Midbrain (tissue), 1 donor: ENCODE measurements around the gene SS18L1.

ENCODE experiments used
- DNase-seq: peaks from one replicate; lab custom pipeline; 2025; lab: John Stamatoyannopoulos, UW

Gene SS18L1

GRCh38 chr20:62155428-62156253 is 12.1 kb downstream of the SS18L1 start:
- no peak for DNase-seq

DNA sequence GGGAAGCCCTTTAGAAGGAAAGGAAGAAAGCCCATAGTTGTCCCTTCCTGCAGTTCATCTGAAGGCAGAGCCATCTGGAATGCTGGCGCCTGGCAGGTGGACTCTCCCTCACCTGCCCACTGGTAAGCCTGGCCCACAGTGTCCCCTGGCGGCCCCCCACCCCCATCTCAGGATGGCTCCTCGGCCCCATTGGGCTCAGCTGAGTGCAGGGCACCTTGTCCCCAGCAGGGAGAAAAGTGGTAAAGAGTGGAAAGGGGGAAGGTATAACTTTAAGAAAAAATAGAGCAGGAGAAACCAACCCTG is 12.6 kb downstream of the SS18L1 start:
- DNase-seq: no peak

GRCh38 chr20:62156592-62157386 is 13.2 kb downstream of the SS18L1 start:
- DNase-seq: peak; percentile 50

DNA sequence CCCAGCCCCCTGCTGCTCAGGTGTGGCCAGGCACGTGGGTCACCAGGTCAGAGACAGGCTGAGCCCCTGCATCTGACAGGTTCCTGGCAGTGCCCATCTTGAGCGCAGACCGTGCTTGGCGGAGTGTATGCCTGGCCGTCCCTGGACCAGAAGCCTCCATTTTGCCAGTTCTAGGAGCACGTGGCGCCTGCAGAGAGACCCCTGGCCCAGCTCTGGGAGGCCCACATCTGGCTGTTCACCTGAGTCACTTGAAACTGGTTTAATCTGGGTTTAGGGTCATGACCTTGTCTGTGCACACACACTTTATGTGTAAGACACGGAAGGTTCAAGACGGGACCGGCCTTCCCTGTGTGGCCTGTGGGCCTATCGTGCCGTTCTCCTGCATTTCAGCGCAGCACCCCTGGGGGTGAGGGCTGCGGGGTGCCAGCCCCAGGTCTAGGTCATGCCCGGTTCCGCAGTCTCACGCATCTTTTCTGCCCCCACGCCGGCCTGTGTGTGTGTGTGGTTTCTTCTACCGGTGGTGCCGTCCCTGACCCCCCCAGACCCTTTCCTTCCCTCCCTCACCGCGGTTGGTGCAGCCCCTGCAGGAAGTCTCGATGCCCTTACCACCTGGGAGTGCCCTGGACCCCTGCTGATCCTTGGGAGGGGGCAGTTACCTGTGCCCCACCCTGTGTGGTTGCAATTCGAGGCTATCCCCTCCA is 14.0 kb downstream of the SS18L1 start:
- DNase-seq: no peak

DNA sequence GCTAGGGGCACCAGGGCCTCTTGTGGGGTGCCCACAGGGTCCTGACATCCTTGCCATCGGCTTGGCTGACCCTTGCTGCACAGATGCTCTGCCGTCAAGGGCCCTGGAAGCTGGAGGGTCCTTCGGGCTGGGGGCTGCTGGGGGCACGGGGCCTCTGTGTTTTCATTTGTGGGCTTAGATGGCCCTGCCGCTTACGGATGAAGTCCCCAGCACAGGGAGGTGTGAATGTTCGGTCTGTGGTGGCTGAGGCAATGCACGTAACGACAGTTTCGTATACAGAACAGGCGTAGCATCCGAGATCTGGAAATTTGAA is 14.5 kb downstream of the SS18L1 start:
- no peak for DNase-seq

- no peak for DNase-seq
Measured at GRCh38 chr20:62158541-62158940, 15.0 kb downstream of the SS18L1 start.

DNA sequence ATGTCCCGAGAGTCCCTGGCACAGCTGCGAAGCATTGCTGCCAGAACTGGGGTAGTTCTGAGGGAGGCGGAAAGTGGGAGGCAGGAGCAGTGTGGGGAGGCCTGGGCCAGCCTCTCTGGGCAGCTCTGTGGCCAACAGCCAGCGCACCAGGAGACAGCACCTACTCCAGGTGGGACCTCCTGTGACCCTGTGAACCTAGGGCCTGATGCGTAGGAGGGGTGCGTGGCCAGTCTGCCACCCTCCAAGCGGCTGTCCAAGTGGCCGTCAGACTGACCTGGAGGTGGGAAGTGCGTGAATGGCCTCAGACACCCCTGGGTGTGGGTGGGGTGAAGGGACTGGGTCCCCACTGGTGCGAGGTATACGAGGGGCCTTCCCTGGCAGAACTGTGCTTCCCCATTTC is 15.5 kb downstream of the SS18L1 start:
- DNase-seq: no peak

- DNase-seq: no peak
Measured at GRCh38 chr20:62159839-62160238, 16.3 kb downstream of the SS18L1 start.

- no peak for DNase-seq
Measured at GRCh38 chr20:62160253-62160652, 16.7 kb downstream of the SS18L1 start.

GRCh38 chr20:62160876-62161275 is 17.3 kb downstream of the SS18L1 start:
- DNase-seq: no peak

GRCh38 chr20:62161347-62161746 is 17.8 kb downstream of the SS18L1 start:
- DNase-seq: no peak

GRCh38 chr20:62162765-62163484 is 19.4 kb downstream of the SS18L1 start:
- no peak for DNase-seq

DNA sequence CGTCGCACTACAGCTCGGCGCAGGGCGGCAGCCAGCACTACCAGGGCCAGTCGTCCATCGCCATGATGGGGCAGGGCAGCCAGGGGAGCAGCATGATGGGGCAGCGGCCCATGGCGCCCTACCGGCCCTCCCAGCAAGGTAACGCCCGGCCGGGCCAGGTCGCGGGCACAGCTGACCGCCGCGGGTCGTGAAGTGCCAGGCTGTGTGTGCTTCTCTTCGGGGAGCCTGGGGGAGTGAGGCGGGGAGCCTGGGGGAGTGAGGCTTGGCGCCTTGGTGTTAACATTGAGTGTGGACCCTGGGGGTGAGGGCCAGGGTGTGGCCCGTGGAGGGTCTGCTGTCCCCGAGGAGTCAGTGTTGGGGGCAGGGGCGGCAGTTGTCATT is 19.9 kb downstream of the SS18L1 start:
- DNase-seq: no peak

- no peak for DNase-seq
Measured at GRCh38 chr20:62163986-62164762, 20.6 kb downstream of the SS18L1 start.

DNA sequence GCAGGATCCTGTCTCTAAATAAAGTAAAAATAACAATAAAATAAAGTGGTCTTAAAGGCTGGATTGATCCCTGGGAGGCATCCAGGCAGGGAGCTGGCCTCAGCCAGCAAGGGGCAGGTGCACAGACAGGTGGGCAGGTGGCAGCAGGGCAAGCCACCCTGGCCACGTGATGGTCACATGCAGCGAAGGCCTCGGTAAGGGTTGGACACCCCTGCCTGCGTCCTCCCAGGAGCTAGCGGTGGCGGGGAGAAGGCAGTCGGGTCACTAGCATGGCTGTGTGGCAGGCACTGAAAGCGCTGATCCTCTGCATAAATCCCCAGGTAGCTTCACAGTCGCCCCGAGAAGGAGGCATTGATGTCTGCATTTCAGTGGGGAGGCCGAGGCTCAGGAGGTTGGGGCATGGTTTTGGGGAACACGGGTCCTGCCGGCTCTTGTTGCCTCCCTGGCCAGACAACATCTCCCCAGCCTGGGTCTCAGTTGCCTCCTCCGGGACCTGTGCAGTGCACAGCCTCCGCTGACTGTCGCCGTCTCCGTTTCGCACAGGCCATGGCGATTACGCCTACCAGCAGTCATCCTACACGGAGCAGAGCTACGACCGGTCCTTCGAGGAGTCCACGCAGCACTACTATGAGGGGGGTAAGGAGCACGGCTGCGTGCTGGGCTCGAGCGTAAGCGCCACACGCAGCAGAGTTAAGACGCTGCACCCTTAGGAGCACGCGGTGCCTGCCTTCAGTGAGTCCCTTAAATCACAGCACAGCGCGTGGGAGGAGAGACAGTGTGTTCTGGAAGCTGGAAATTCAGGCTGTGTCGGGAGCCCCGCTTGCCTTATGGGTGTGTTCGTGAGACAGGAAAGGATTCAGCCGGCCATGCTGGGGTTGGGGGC is 21.6 kb downstream of the SS18L1 start:
- no peak for DNase-seq

- no peak for DNase-seq
Measured at GRCh38 chr20:62165762-62166399, 22.3 kb downstream of the SS18L1 start.

- DNase-seq: no peak
Measured at GRCh38 chr20:62167474-62167873, 23.9 kb downstream of the SS18L1 start.

- DNase-seq: no peak
Measured at GRCh38 chr20:62168061-62168460, 24.5 kb downstream of the SS18L1 start.

DNA sequence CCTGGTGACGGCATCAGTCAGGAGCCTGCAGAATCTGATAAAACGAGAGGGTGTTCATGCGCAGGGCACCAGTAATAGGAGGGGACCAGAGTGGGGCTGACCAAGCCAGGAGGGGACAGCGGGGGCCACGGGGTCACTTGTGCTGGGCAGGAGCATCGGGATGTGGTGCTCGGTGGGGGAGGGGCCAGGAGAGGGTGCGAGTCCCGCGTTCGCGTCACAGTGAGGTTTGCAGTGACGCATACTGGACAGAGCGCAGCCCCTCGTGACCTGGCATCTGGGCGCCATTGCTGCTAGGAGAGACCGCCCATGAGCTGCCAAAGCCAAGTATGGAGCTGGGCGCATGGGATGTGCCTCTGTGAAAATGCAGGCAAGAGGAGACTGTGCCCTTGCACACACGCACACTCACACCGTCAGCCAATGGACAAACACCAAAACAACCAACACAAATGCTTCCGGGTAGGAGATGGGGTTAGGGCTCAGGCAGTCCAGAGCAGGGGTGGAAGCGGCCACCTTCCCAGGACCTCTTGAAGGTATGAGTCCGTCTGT is 25.4 kb downstream of the SS18L1 start:
- no peak for DNase-seq

DNA sequence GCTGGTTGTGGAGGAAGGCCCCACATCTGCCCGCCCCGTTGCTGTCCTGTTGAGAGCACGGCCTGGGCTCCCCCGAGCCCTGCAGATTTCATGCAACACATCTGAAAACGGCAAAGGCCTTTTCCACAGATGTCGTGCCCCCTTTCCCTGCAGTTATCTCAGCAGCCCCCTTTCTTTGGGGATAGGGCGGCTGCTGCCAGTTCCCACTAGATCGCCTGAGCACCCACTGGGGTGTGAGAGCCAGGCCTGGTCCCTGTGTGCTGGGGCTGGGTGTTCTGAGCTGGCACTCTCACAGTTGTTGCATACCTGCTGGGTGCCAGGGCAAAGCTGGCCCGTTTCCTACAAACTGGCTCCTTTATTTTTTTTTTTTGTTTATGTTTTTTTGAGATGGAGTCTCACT is 27.0 kb downstream of the SS18L1 start:
- DNase-seq: no peak
